HG03039 (cell line): ENCODE results near the gene INTS1.
"Not testable (repeated sequence)": the region's sequence is repeated elsewhere in the genome, so short reads cannot be mapped to it uniquely, and the experiment has no call there.

Source experiments
- ATAC-seq: cut with Tn5 transposase; IDR thresholded peaks from one replicate; pipeline ENCODE4 v1.9.1; 2021; ENCODE audit warnings: mild to moderate bottlenecking, moderate library complexity; ENCODE audit not compliant: unreplicated experiment

Gene INTS1

GRCh38 chr7:1449501-1449900 is 54.7 kb downstream of the INTS1 start:
- ATAC-seq, result no peak

GRCh38 chr7:1448958-1449357 is 55.2 kb downstream of the INTS1 start:
- ATAC-seq, result no peak

- ATAC-seq, result no peak
These were observed 56.5 kb downstream of the INTS1 start for GRCh38 chr7:1447551-1448244.

- ATAC-seq, result no peak
These were observed 57.1 kb downstream of the INTS1 start for GRCh38 chr7:1447112-1447511.

GRCh38 chr7:1446620-1447032 is 57.6 kb downstream of the INTS1 start:
- ATAC-seq, result no peak

- ATAC-seq, result not testable (repeated sequence)
These were observed 58.2 kb downstream of the INTS1 start for GRCh38 chr7:1446026-1446425.

GRCh38 chr7:1445341-1445740 is 58.8 kb downstream of the INTS1 start:
- no peak for ATAC-seq

GRCh38 chr7:1444925-1445322 is 59.3 kb downstream of the INTS1 start:
- no peak for ATAC-seq

GRCh38 chr7:1444214-1444924 is 59.8 kb downstream of the INTS1 start:
- no peak for ATAC-seq

- ATAC-seq, result not testable (repeated sequence)
These were observed 60.5 kb downstream of the INTS1 start for GRCh38 chr7:1443587-1444200.

- no peak for ATAC-seq
These were observed 61.6 kb downstream of the INTS1 start for GRCh38 chr7:1442355-1443124.

- ATAC-seq, result no peak
These were observed 62.4 kb downstream of the INTS1 start for GRCh38 chr7:1441615-1442354.

GRCh38 chr7:1440620-1441019 is 63.6 kb downstream of the INTS1 start:
- no peak for ATAC-seq

GRCh38 chr7:1439373-1440363 is 64.5 kb downstream of the INTS1 start:
- no peak for ATAC-seq

- ATAC-seq, result no peak
These were observed 65.4 kb downstream of the INTS1 start for GRCh38 chr7:1438821-1439220.

GRCh38 chr7:1438208-1438607 is 66.0 kb downstream of the INTS1 start:
- ATAC-seq, result no peak

- no peak for ATAC-seq
These were observed 66.9 kb downstream of the INTS1 start for GRCh38 chr7:1437155-1437880.

- no peak for ATAC-seq
These were observed 67.6 kb downstream of the INTS1 start for GRCh38 chr7:1436608-1437007.
